Stomach (tissue), 9 donors: ENCODE measurements around the gene TMEM178A. TPM values are rescaled to one million over a fixed set of nuclear protein-coding genes. Genes with fewer than 3 reads are reported as not detected.

Experiments used
- DNase-seq, 2 donors: peaks; one replicate each; pipeline versions ENCODE4 v3.0.0 to v3.0.0-alpha.2; 2013 to 2019
- H3K27ac ChIP-seq, 5 donors: fragments of 200-600 bp in 4 of 5; sonication (generic) in 4 of 5; one replicate each; pipeline ENCODE4 v1.5.1; 2013 to 2019; ENCODE audit warnings: mild to moderate bottlenecking in 1 of 5, moderate library complexity in 1 of 5
- H3K27me3 ChIP-seq, 3 donors: fragments of 200-600 bp; sonication (generic); one replicate each; pipeline ENCODE4 v1.5.1; 2017 to 2019; ENCODE audit warnings: mixed run types in 1 of 3
- H3K36me3 ChIP-seq, 4 donors: fragments of 200-600 bp; sonication (generic); 1 replicate in 3 of 4; 2 replicates in 1 of 4; pipeline ENCODE4 v1.5.1; 2016 to 2019
- H3K4me1 ChIP-seq, 4 donors: fragments of 200-600 bp; sonication (generic); one replicate each; pipeline ENCODE4 v1.5.1; 2016 to 2019
- H3K4me3 ChIP-seq, 4 donors: fragments of 200-600 bp; sonication (generic) in 3 of 4; one replicate each; pipeline ENCODE4 v1.5.1; 2016 to 2019; ENCODE audit warnings: mild to moderate bottlenecking in 1 of 4
- H3K9me3 ChIP-seq, 4 donors: fragments of 200-600 bp; sonication (generic); one replicate each; pipeline ENCODE4 v1.5.1; 2016 to 2019
- CTCF ChIP-seq, 7 experiments: fragments of 450-650 bp in 4 of 7; fragments of 200-600 bp in 3 of 7; sonication (generic) in 3 of 7; IDR thresholded peaks; one replicate each; pipeline ENCODE4 v1.5.1; 2016 to 2019; ENCODE audit warnings: antibody characterized with exemption in 7 of 7, control low read depth in 2 of 7, mild to moderate bottlenecking in 1 of 7
- EP300 ChIP-seq: sonication (generic); formaldehyde crosslinking; IDR thresholded peaks from one replicate; pipeline ENCODE4 v1.6.1; 2017; ENCODE audit warnings: antibody characterized with exemption
- POLR2A ChIP-seq, 4 donors: fragments of 450-650 bp; IDR thresholded peaks; one replicate each; pipeline ENCODE4 v1.6.1; 2016; ENCODE audit warnings: antibody characterized with exemption in 4 of 4, control low read depth in 2 of 4, mild to moderate bottlenecking in 1 of 4, moderate library complexity in 1 of 4
- POLR2AphosphoS5 ChIP-seq, 3 donors: sonication (generic); formaldehyde crosslinking; IDR thresholded peaks; one replicate each; pipeline ENCODE4 v1.6.1; 2016; ENCODE audit warnings: antibody characterized with exemption in 3 of 3
- WGBS, 5 donors: extraction: QIAGEN DNeasy Blood & Tissue Kit in 3 of 5; methylation state at CpG; one replicate each; pipeline versions ENCODE4 v1.1.5 to v1.1.7; 2013 to 2018; 5-methylcytosine and 5-hydroxymethylcytosine counted together
- intact Hi-C: fragments of 100-400 bp; cut with DNase I; formaldehyde crosslinking; loops from one replicate; pipeline ENCODE4 v1.15.1; 2023; ENCODE audit warnings: low total_unique reads
- polyA plus RNA-seq, 3 donors: library from polyadenylated mRNA; stranded (reverse); fragments of 200-250 nt; gene quantifications; one replicate each; pipeline ENCODE4 v1.2.3, GENCODE V29; 2013
- total RNA-seq, 5 donors: library from RNA; depleted of rRNA; stranded (reverse); fragments of >200 nt; gene quantifications; one replicate each; pipeline versions ENCODE4 v1.1.0 to v1.2.3, GENCODE V29; 2014 to 2016
- donor health status: healthy with polysubstance abuse.
- donor health status: Bipolar disorder and iron deficiency.
- donor health status: healthy.

TMEM178A gene
- total and polyA plus RNA-seq, 8 donors = 0.62 to 36.5 (median 4.4) TPM

- no peak overlapping the region for H3K4me3 ChIP-seq
- intact Hi-C loops = no loop called here
- H3K9me3 ChIP-seq = no peaks in the 10 kb centered on the region
- H3K27me3 ChIP-seq = no peaks in the 10 kb centered on the region
- no peak for TF ChIP-seq CTCF (IDR thresholded peaks at IDR 0.05)
- TF ChIP-seq EP300 = no peak
- TF ChIP-seq POLR2A (IDR thresholded peaks at IDR 0.05) = no peak
- TF ChIP-seq POLR2AphosphoS5 (IDR thresholded peaks at IDR 0.05) = no peak
- no peaks in the 10 kb centered on the region for H3K36me3 ChIP-seq
- WGBS, 5 donors = 91 to 96% (median 93%) methylated on average over 3 of the region's 3 CpGs
- DNase-seq = no peak
- H3K27ac ChIP-seq = no peak overlapping the region
- H3K4me1 ChIP-seq = no peaks in the 10 kb centered on the region
Observed at GRCh38 chr2:39629646-39630045, 36.1 kb upstream of the TMEM178A start.

DNA sequence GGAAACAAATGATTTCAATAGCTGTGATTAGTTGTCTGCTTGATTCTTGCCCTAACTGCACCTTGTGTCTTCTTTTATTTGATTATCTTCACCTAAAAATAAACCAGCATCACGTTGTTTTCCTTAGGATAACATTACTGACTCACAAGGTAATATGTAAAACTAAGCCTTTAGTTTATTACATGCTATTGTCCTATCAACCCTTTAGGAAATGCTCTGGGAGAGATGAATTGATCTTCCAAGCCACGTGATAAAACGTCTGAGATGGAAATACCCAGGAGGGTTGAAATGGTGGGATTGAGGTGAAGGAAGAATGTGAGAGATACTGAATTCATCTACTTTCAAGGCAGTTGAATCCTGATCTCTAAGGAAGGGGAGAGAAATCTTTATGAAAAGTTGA is 34.5 kb upstream of the TMEM178A start:
- Histone ChIP-seq H3K36me3 (no peaks in the 10 kb centered on the region), H3K27ac (no peak overlapping the region), H3K27me3 (no peaks in the 10 kb centered on the region), H3K4me3 (no peak overlapping the region), H3K9me3 (no peaks in the 10 kb centered on the region), H3K4me1 (no peaks in the 10 kb centered on the region)
- DNase-seq = no peak
- TF ChIP-seq CTCF (IDR thresholded peaks at IDR 0.05) = no peak
- no peak for TF ChIP-seq EP300
- TF ChIP-seq POLR2AphosphoS5 (IDR thresholded peaks at IDR 0.05) = no peak
- no peak for TF ChIP-seq POLR2A (IDR thresholded peaks at IDR 0.05)
- intact Hi-C loops = no loop called here
- 70 to 78% (median 75%) methylated on average over 3 of the region's 3 CpGs for WGBS, 5 donors

- no peak for TF ChIP-seq POLR2A (IDR thresholded peaks at IDR 0.05)
- TF ChIP-seq CTCF (IDR thresholded peaks at IDR 0.05) = no peak
- no peak for TF ChIP-seq EP300
- no peak for TF ChIP-seq POLR2AphosphoS5 (IDR thresholded peaks at IDR 0.05)
- Histone ChIP-seq H3K9me3 (no peaks in the 10 kb centered on the region), H3K36me3 (no peaks in the 10 kb centered on the region), H3K27me3 (no peaks in the 10 kb centered on the region), H3K4me1 (no peaks in the 10 kb centered on the region), H3K27ac (no peak overlapping the region), H3K4me3 (no peak overlapping the region)
- DNase-seq = peak in 1 of 2 donors; percentile 23
- 45 to 64% (median 56%) methylated on average over 3 of the region's 3 CpGs for WGBS, 5 donors
- intact Hi-C loops = no loop called here
Observed at GRCh38 chr2:39631718-39632117, 34.0 kb upstream of the TMEM178A start.

GRCh38 chr2:39632876-39633275 is 32.8 kb upstream of the TMEM178A start:
- intact Hi-C loops = no loop called here
- Histone ChIP-seq H3K9me3 (no peaks in the 10 kb centered on the region), H3K27me3 (no peaks in the 10 kb centered on the region), H3K36me3 (no peaks in the 10 kb centered on the region), H3K4me3 (no peak overlapping the region), H3K27ac (no peak overlapping the region), H3K4me1 (no peaks in the 10 kb centered on the region)
- 65 to 80% (median 75%) methylated on average over 4 of the region's 4 CpGs for WGBS, 5 donors
- no peak for DNase-seq
- TF ChIP-seq EP300 = no peak
- no peak for TF ChIP-seq POLR2A (IDR thresholded peaks at IDR 0.05)
- no peak for TF ChIP-seq CTCF (IDR thresholded peaks at IDR 0.05)
- TF ChIP-seq POLR2AphosphoS5 (IDR thresholded peaks at IDR 0.05) = no peak
